Neural cell (in vitro differentiated cells): ENCODE data around the gene ISCA2.

Experiments used
- EP300 ChIP-seq: fragments of 450-650 bp; conservative IDR thresholded peaks from 2 replicates; pipeline ENCODE4 v1.6.1; 2014; ENCODE audit warnings: antibody characterized with exemption, mild to moderate bottlenecking, moderate library complexity; ENCODE audit not compliant: poor library complexity, severe bottlenecking
- EZH2 ChIP-seq: fragments of 200-600, 300-800 bp; shearing (Covaris generic), sonication (generic); IDR thresholded peaks from 2 replicates; pipeline ENCODE4 v1.6.1; 2014; ENCODE audit warnings: antibody characterized with exemption, low read length, borderline replicate concordance, mild to moderate bottlenecking; ENCODE audit not compliant: insufficient read depth, poor library complexity, severe bottlenecking
- MXI1 ChIP-seq: fragments of 450-650 bp; conservative IDR thresholded peaks from 2 replicates; pipeline ENCODE4 v1.6.1; 2014; ENCODE audit warnings: antibody characterized with exemption, mild to moderate bottlenecking; ENCODE audit not compliant: poor library complexity, severe bottlenecking
- POLR2AphosphoS5 ChIP-seq: IDR thresholded peaks from 2 replicates; pipeline ENCODE4 v1.6.1; 2012
- RAD21 ChIP-seq: fragments of 450-650 bp; conservative IDR thresholded peaks from 2 replicates; pipeline ENCODE4 v1.6.1; 2014; ENCODE audit warnings: antibody characterized with exemption, mild to moderate bottlenecking, moderate library complexity
- REST ChIP-seq: IDR thresholded peaks from 2 replicates; pipeline ENCODE4 v1.6.1; 2012; ENCODE audit warnings: borderline replicate concordance
- SMC3 ChIP-seq: fragments of 450-650 bp; conservative IDR thresholded peaks from 2 replicates; pipeline ENCODE4 v1.6.1; 2014; ENCODE audit warnings: antibody characterized with exemption, mild to moderate bottlenecking, moderate library complexity; ENCODE audit not compliant: poor library complexity
- TAF1 ChIP-seq: IDR thresholded peaks from 2 replicates; pipeline ENCODE4 v1.6.1; 2012; ENCODE audit warnings: low read depth
- TF ChIP-seq, protein P1 (sequence below): fragments of 450-650 bp; IDR thresholded peaks from 2 replicates; pipeline ENCODE4 v1.5.1; 2014; ENCODE audit warnings: antibody characterized with exemption, mild to moderate bottlenecking, moderate library complexity; ENCODE audit not compliant: poor library complexity, severe bottlenecking

- TF ChIP-seq, protein P1, sequence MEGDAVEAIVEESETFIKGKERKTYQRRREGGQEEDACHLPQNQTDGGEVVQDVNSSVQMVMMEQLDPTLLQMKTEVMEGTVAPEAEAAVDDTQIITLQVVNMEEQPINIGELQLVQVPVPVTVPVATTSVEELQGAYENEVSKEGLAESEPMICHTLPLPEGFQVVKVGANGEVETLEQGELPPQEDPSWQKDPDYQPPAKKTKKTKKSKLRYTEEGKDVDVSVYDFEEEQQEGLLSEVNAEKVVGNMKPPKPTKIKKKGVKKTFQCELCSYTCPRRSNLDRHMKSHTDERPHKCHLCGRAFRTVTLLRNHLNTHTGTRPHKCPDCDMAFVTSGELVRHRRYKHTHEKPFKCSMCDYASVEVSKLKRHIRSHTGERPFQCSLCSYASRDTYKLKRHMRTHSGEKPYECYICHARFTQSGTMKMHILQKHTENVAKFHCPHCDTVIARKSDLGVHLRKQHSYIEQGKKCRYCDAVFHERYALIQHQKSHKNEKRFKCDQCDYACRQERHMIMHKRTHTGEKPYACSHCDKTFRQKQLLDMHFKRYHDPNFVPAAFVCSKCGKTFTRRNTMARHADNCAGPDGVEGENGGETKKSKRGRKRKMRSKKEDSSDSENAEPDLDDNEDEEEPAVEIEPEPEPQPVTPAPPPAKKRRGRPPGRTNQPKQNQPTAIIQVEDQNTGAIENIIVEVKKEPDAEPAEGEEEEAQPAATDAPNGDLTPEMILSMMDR: no peak
- TF ChIP-seq EZH2 (no peak), POLR2AphosphoS5 (no peak), SMC3 (no peak), TAF1 (no peak), EP300 (no peak), REST (no peak), MXI1 (no peak), RAD21 (no peak)
These were observed 8.1 kb downstream of the ISCA2 start for GRCh38 chr14:74501691-74502090.
